ENCODE measurements around the gene CFC1B.
"Not testable (repeated sequence)": the region's sequence is repeated elsewhere in the genome, so short reads cannot be mapped to it uniquely, and the experiment has no call there.

The CFC1B gene

GRCh38 chr2:130571929-130572328 is 50.9 kb downstream of the CFC1B start:
- FAIRE-seq: not testable (repeated sequence)

DNA sequence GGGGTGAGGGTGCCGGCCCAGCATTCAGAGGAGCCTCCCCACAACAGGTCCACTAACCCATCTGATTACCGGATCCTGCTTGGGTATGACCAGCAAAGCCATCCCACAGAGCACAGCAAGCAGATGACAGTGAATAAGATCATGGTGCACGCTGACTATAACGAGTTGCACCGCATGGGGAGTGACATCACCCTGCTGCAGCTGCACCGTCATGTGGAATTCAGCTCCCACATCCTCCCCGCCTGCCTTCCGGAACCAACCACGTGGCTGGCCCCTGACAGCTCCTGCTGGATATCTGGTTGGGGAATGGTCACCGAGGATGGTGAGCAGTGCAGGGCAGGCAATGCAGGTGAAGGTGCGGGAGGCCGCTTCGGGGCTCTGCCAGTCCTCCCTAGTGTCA is 53.2 kb downstream of the CFC1B start:
- FAIRE-seq: not testable (repeated sequence)

GRCh38 chr2:130576209-130576784 is 55.3 kb downstream of the CFC1B start:
- not testable (repeated sequence) for FAIRE-seq

DNA sequence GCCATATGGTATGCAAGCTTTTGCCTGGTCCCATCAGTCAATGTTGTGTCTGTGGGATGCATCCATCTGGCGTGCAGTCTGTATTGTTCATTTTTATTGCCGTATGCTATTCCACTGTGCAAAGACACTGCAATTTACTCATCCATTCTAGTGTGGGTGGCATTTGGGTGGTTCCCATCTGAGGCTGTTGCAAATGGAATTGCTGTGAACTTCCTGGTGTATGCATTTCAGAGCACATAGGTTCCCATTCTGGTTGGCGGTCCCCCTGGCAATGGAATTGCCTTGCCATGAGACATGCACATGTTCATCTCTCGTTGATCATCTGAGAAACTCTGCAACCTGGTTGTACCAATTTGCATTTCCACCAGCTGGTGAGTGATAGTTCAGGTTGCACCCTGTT is 56.5 kb downstream of the CFC1B start:
- FAIRE-seq: not testable (repeated sequence)
